ENCODE data around the gene KCNQ5.

KCNQ5 gene

GRCh38 chr6:72822023-72822422 lies 200.2 kb downstream of the KCNQ5 start:
- H3K27ac ChIP-seq (ENCODE audit: low read depth, low read length, poor library complexity, severe bottlenecking) = no peak overlapping the region
- no peak for TF ChIP-seq CTCF (IDR thresholded peaks at IDR 0.05; ENCODE audit: low read length)
- no peak for TF ChIP-seq EZH2 (IDR thresholded peaks at IDR 0.05; ENCODE audit: borderline replicate concordance, low read length)
- H3K9ac ChIP-seq (ENCODE audit: low read length) = no peak overlapping the region
- no peaks in the 10 kb centered on the region for H3K9me3 ChIP-seq (ENCODE audit: low read length)
- no peak overlapping the region for H3K4me3 ChIP-seq (ENCODE audit: low read depth, low read length, poor library complexity, severe bottlenecking)
- no peaks in the 10 kb centered on the region for H3K27me3 ChIP-seq (ENCODE audit: insufficient read depth, low read length)
- no peak overlapping the region for H2AFZ ChIP-seq (ENCODE audit: low read length)
- peaks cover 9% of the 10 kb centered on the region; the same call in 1 of the 2 replicates for H3K79me2 ChIP-seq (ENCODE audit: insufficient read depth, low read length)
- 0 out of 2 replicates have a peak, but pooled peaks cover 4% of the 10 kb centered on the region for H3K36me3 ChIP-seq (ENCODE audit: insufficient read depth, low read length)
- no peaks in the 10 kb centered on the region for H4K20me1 ChIP-seq (ENCODE audit: insufficient read depth, low read length)
- no peaks in the 10 kb centered on the region for H3F3A ChIP-seq (ENCODE audit: insufficient read depth, low read length)
- no peak overlapping the region for H3K4me2 ChIP-seq (ENCODE audit: low read length)
- H3K4me1 ChIP-seq (ENCODE audit: insufficient read depth, low read length, severe bottlenecking) = peaks cover 24% of the 10 kb centered on the region
- H3K9me2 ChIP-seq (ENCODE audit: low read depth, low read length) = no peaks in the 10 kb centered on the region

GRCh38 chr6:72822691-72823090 lies 200.8 kb downstream of the KCNQ5 start:
- no peak overlapping the region for H3K4me2 ChIP-seq (ENCODE audit: low read length)
- no peaks in the 10 kb centered on the region for H4K20me1 ChIP-seq (ENCODE audit: insufficient read depth, low read length)
- no peaks in the 10 kb centered on the region for H3F3A ChIP-seq (ENCODE audit: insufficient read depth, low read length)
- H2AFZ ChIP-seq (ENCODE audit: low read length) = no peak overlapping the region
- H3K4me3 ChIP-seq (ENCODE audit: low read depth, low read length, poor library complexity, severe bottlenecking) = no peak overlapping the region
- H3K27me3 ChIP-seq (ENCODE audit: insufficient read depth, low read length) = no peaks in the 10 kb centered on the region
- peaks cover 24% of the 10 kb centered on the region for H3K4me1 ChIP-seq (ENCODE audit: insufficient read depth, low read length, severe bottlenecking)
- H3K9me3 ChIP-seq (ENCODE audit: low read length) = no peaks in the 10 kb centered on the region
- H3K79me2 ChIP-seq (ENCODE audit: insufficient read depth, low read length) = peaks cover 9% of the 10 kb centered on the region; the same call in 1 of the 2 replicates
- TF ChIP-seq CTCF (IDR thresholded peaks at IDR 0.05; ENCODE audit: low read length) (no peak), EZH2 (IDR thresholded peaks at IDR 0.05; ENCODE audit: borderline replicate concordance, low read length) (no peak)
- no peak overlapping the region for H3K27ac ChIP-seq (ENCODE audit: low read depth, low read length, poor library complexity, severe bottlenecking)
- H3K36me3 ChIP-seq (ENCODE audit: insufficient read depth, low read length) = 0 out of 2 replicates have a peak, but pooled peaks cover 4% of the 10 kb centered on the region
- H3K9ac ChIP-seq (ENCODE audit: low read length) = no peak overlapping the region
- no peaks in the 10 kb centered on the region for H3K9me2 ChIP-seq (ENCODE audit: low read depth, low read length)

GRCh38 chr6:72824833-72825232 lies 203.0 kb downstream of the KCNQ5 start:
- Histone ChIP-seq H3K4me2 (ENCODE audit: low read length) (no peak overlapping the region), H3K9me2 (ENCODE audit: low read depth, low read length) (no peaks in the 10 kb centered on the region), H3F3A (ENCODE audit: insufficient read depth, low read length) (no peaks in the 10 kb centered on the region), H3K27ac (ENCODE audit: low read depth, low read length, poor library complexity, severe bottlenecking) (no peak overlapping the region), H3K4me1 (ENCODE audit: insufficient read depth, low read length, severe bottlenecking) (peaks cover 23% of the 10 kb centered on the region), H3K4me3 (ENCODE audit: low read depth, low read length, poor library complexity, severe bottlenecking) (no peak overlapping the region), H3K27me3 (ENCODE audit: insufficient read depth, low read length) (no peaks in the 10 kb centered on the region), H3K36me3 (ENCODE audit: insufficient read depth, low read length) (peaks cover 9% of the 10 kb centered on the region; the same call in 1 of the 2 replicates), H2AFZ (ENCODE audit: low read length) (no peak overlapping the region), H4K20me1 (ENCODE audit: insufficient read depth, low read length) (no peaks in the 10 kb centered on the region), H3K9me3 (ENCODE audit: low read length) (no peaks in the 10 kb centered on the region), H3K79me2 (ENCODE audit: insufficient read depth, low read length) (peaks cover 13% of the 10 kb centered on the region; the same call in 1 of the 2 replicates), H3K9ac (ENCODE audit: low read length) (no peak overlapping the region)
- TF ChIP-seq CTCF (IDR thresholded peaks at IDR 0.05; ENCODE audit: low read length) = no peak
- no peak for TF ChIP-seq EZH2 (IDR thresholded peaks at IDR 0.05; ENCODE audit: borderline replicate concordance, low read length)
